Keratinocyte (primary cell): ENCODE measurements around the gene PLCL1.

Experiments used
- CTCF ChIP-seq, 3 experiments: IDR thresholded peaks in 1 of 3; conservative IDR thresholded peaks in 1 of 3; optimal IDR thresholded peaks in 1 of 3; 2 replicates in 2 of 3; 3 replicates in 1 of 3; pipeline versions ENCODE3 to v1.5.1; 2011; ENCODE audit warnings: low read length in 3 of 3, mild to moderate bottlenecking in 3 of 3, moderate library complexity in 2 of 3, control low read depth in 1 of 3, inconsistent platforms in 1 of 3; ENCODE audit not compliant: insufficient read depth in 2 of 3; ENCODE audit errors: extremely low read depth in 1 of 3
- EZH2 ChIP-seq: IDR thresholded peaks from one replicate; pipeline ENCODE4 v1.6.1; 2012; ENCODE audit warnings: inconsistent platforms, mild to moderate bottlenecking, low read length, moderate library complexity

- TF ChIP-seq CTCF (optimal IDR thresholded peaks at IDR 0.05 in 1 of 3, IDR thresholded peaks at IDR 0.05 in 1 of 3, conservative IDR thresholded peaks at IDR 0.05 in 1 of 3; ENCODE audit: extremely low read depth in 1 of 3, insufficient read depth in 2 of 3, low read length in 3 of 3) (no peak), EZH2 (no peak)
These were observed 364.3 kb downstream of the PLCL1 start for GRCh38 chr2:198168651-198169050.
